H1 (cell line): ENCODE results near the gene CELF3. TPM values are rescaled to one million over a fixed set of nuclear protein-coding genes. Genes with fewer than 3 reads are reported as not detected.

Experiments used
- CTCF ChIA-PET: fragments of 300-600 bp; sonication (Branson Sonifier 250); formaldehyde crosslinking; loops from one replicate; lab custom pipeline; 2021; ENCODE audit not compliant: partially characterized antibody; lab: Charles Lee
- POLR2A ChIA-PET: fragments of 300-600 bp; sonication (Branson Sonifier 250); formaldehyde crosslinking; loops from one replicate; lab custom pipeline; 2021; ENCODE audit warnings: inconsistent platforms; ENCODE audit not compliant: partially characterized antibody; lab: Charles Lee
- DNase-seq, 2 experiments: peaks; one replicate each; pipeline versions ENCODE4 v3.0.0 to v3.0.0-alpha.2; 2010 to 2022; ENCODE audit warnings: low spot score in 2 of 2, low read depth in 1 of 2, mixed read lengths in 1 of 2
- FAIRE-seq: peaks from 2 replicates; lab custom pipeline; 2011; peaks lifted over from hg19 to GRCh38; lab: Jason Lieb, UNC
- H2AFZ ChIP-seq: 2 replicates; pipeline ENCODE4 v1.8.1; 2012; ENCODE audit warnings: low read length, inconsistent platforms
- H2AK5ac ChIP-seq: 2 replicates; pipeline ENCODE4 v1.6.1; 2013; ENCODE audit warnings: low read depth, low read length
- H2BK120ac ChIP-seq: replicated peaks from 2 replicates; pipeline ENCODE3; 2013; ENCODE audit warnings: low read depth, low read length, inconsistent platforms
- H2BK12ac ChIP-seq: 2 replicates; pipeline ENCODE4 v1.6.1; 2013; ENCODE audit warnings: low read depth, low read length
- H2BK15ac ChIP-seq: 2 replicates; pipeline ENCODE4 v1.6.1; 2013; ENCODE audit warnings: low read length
- H2BK20ac ChIP-seq: 2 replicates; pipeline ENCODE4 v1.6.1; 2013; ENCODE audit warnings: low read length
- H2BK5ac ChIP-seq: 2 replicates; pipeline ENCODE4 v1.6.1; 2013; ENCODE audit warnings: low read depth, low read length
- H3K14ac ChIP-seq: 2 replicates; pipeline ENCODE4 v1.6.1; 2013; ENCODE audit warnings: inconsistent platforms; ENCODE audit not compliant: insufficient read length
- H3K18ac ChIP-seq: 2 replicates; pipeline ENCODE4 v1.6.1; 2013; ENCODE audit warnings: low read length; ENCODE audit errors: extremely low read depth
- H3K23ac ChIP-seq: 2 replicates; pipeline ENCODE4 v1.6.1; 2013; ENCODE audit warnings: inconsistent platforms; ENCODE audit not compliant: insufficient read length
- H3K23me2 ChIP-seq: 2 replicates; pipeline ENCODE4 v1.6.1; 2013; ENCODE audit warnings: low read depth, low read length
- H3K27ac ChIP-seq: 2 replicates; pipeline ENCODE4 v1.6.1; 2011; ENCODE audit warnings: low read depth, low read length, inconsistent platforms
- H3K27me3 ChIP-seq, 4 experiments: replicated peaks in 1 of 4; 1 replicate in 1 of 4; 2 replicates in 3 of 4; pipeline versions ENCODE4 v1.6.1 to v1.8.1; 2011 to 2013; ENCODE audit warnings: low read length in 3 of 4, mild to moderate bottlenecking in 3 of 4, inconsistent platforms in 2 of 4, mixed read lengths in 2 of 4, moderate library complexity in 1 of 4; ENCODE audit not compliant: control insufficient read depth in 3 of 4, insufficient read depth in 3 of 4; ENCODE audit errors: extremely low read depth in 1 of 4
- H3K36me3 ChIP-seq, 4 experiments: 2 replicates each; pipeline versions ENCODE4 v1.6.1 to v1.8.1; 2011 to 2013; ENCODE audit warnings: mild to moderate bottlenecking in 4 of 4, low read length in 3 of 4, moderate library complexity in 2 of 4, control low read depth in 1 of 4, inconsistent platforms in 1 of 4; ENCODE audit not compliant: insufficient read depth in 4 of 4, control insufficient read depth in 2 of 4
- H3K4ac ChIP-seq: replicated peaks from 2 replicates; pipeline ENCODE3; 2013; ENCODE audit warnings: low read length, low read depth, mixed read lengths, inconsistent platforms; ENCODE audit not compliant: insufficient read length
- H3K4me1 ChIP-seq, 4 experiments: replicated peaks in 1 of 4; 1 replicate in 1 of 4; 2 replicates in 3 of 4; pipeline versions ENCODE4 v1.6.1 to v1.8.1; 2011 to 2013; ENCODE audit warnings: low read length in 3 of 4, inconsistent platforms in 2 of 4, mixed read lengths in 1 of 4; ENCODE audit not compliant: insufficient read depth in 4 of 4, control insufficient read depth in 3 of 4
- H3K4me2 ChIP-seq, 2 experiments: 2 replicates each; pipeline versions ENCODE4 v1.6.1 to v1.8.1; 2011 to 2013; ENCODE audit warnings: low read depth in 2 of 2, low read length in 2 of 2, control low read depth in 1 of 2, inconsistent platforms in 1 of 2, mild to moderate bottlenecking in 1 of 2; ENCODE audit not compliant: insufficient read depth in 1 of 2
- H3K4me3 ChIP-seq, 4 experiments: fragments of 200-600, 300-600 bp in 1 of 4; sonication (generic), shearing (Covaris generic), sonication (Bioruptor Twin) in 1 of 4; 2 replicates each; pipeline versions ENCODE4 v1.5.1 to v1.8.1; 2011 to 2016; ENCODE audit warnings: low read length in 4 of 4, low read depth in 3 of 4, control low read depth in 2 of 4, inconsistent platforms in 2 of 4, mild to moderate bottlenecking in 2 of 4, mixed read lengths in 1 of 4, moderate library complexity in 1 of 4; ENCODE audit not compliant: insufficient read depth in 2 of 4; ENCODE audit errors: extremely low read depth in 1 of 4
- H3K56ac ChIP-seq: replicated peaks from 2 replicates; pipeline ENCODE3; 2013; ENCODE audit warnings: low read depth, mild to moderate bottlenecking, mixed read lengths, low read length, inconsistent platforms; ENCODE audit not compliant: insufficient read length
- H3K79me1 ChIP-seq: 2 replicates; pipeline ENCODE4 v1.6.1; 2013; ENCODE audit warnings: low read depth, low read length, control low read depth
- H3K79me2 ChIP-seq, 2 experiments: 2 replicates each; pipeline versions ENCODE4 v1.6.1 to v1.8.1; 2012 to 2013; ENCODE audit warnings: low read length in 2 of 2, mild to moderate bottlenecking in 2 of 2, inconsistent platforms in 1 of 2; ENCODE audit not compliant: insufficient read depth in 2 of 2, control insufficient read depth in 1 of 2
- H3K9ac ChIP-seq, 4 experiments: replicated peaks in 1 of 4; 1 replicate in 1 of 4; 2 replicates in 3 of 4; pipeline versions ENCODE4 v1.6.1 to v1.8.1; 2011 to 2013; ENCODE audit warnings: low read depth in 3 of 4, low read length in 3 of 4, control low read depth in 2 of 4, mild to moderate bottlenecking in 2 of 4, moderate library complexity in 2 of 4, inconsistent platforms in 1 of 4; ENCODE audit errors: extremely low read depth in 1 of 4
- H3K9me3 ChIP-seq, 2 experiments: 2 replicates each; pipeline versions ENCODE4 v1.6.1 to v1.8.1; 2012 to 2013; ENCODE audit warnings: mild to moderate bottlenecking in 2 of 2, moderate library complexity in 2 of 2, control low read depth in 1 of 2, inconsistent platforms in 1 of 2, low read depth in 1 of 2, low read length in 1 of 2, mixed read lengths in 1 of 2; ENCODE audit not compliant: insufficient read depth in 2 of 2
- H4K20me1 ChIP-seq, 2 experiments: replicated peaks in 1 of 2; 2 replicates each; pipeline versions ENCODE3 to v1.8.1; 2011 to 2013; ENCODE audit warnings: inconsistent platforms in 2 of 2, low read length in 2 of 2, mild to moderate bottlenecking in 1 of 2; ENCODE audit not compliant: insufficient read depth in 2 of 2, control insufficient read depth in 1 of 2
- H4K5ac ChIP-seq: 2 replicates; pipeline ENCODE4 v1.6.1; 2013; ENCODE audit warnings: low read length, low read depth, mixed read lengths, inconsistent platforms; ENCODE audit not compliant: insufficient read length
- H4K8ac ChIP-seq: 2 replicates; pipeline ENCODE4 v1.8.0; 2013; ENCODE audit warnings: mild to moderate bottlenecking, moderate library complexity, low read length, inconsistent platforms; ENCODE audit not compliant: insufficient read depth; ENCODE audit errors: extremely low read depth
- H4K91ac ChIP-seq: replicated peaks from 2 replicates; pipeline ENCODE3; 2013; ENCODE audit warnings: low read length, mixed read lengths, inconsistent platforms; ENCODE audit not compliant: insufficient read length
- BACH1 ChIP-seq: IDR thresholded peaks from 2 replicates; pipeline ENCODE4 v1.6.1; 2012; ENCODE audit warnings: low read length, improper control_type of control experiment
- BRCA1 ChIP-seq: IDR thresholded peaks from 2 replicates; pipeline ENCODE4 v1.6.1; 2012; ENCODE audit warnings: low read depth, low read length, improper control_type of control experiment
- CBX8 ChIP-seq: fragments of 300-800, 300-1000 bp; sonication (generic); IDR thresholded peaks from 2 replicates; pipeline ENCODE4 v1.7.1; 2016; ENCODE audit warnings: low read depth, low read length, borderline replicate concordance
- CTBP2 ChIP-seq: IDR thresholded peaks from 2 replicates; pipeline ENCODE4 v1.7.0; 2011; ENCODE audit warnings: borderline replicate concordance, mild to moderate bottlenecking, moderate library complexity, mixed read lengths, low read length; ENCODE audit not compliant: insufficient read depth, insufficient read length
- E2F6 ChIP-seq: IDR thresholded peaks from 2 replicates; pipeline ENCODE4 v1.6.1; 2012; ENCODE audit warnings: inconsistent platforms
- MAX ChIP-seq: IDR thresholded peaks from 2 replicates; pipeline ENCODE4 v1.6.1; 2012; ENCODE audit warnings: inconsistent platforms
- RFX5 ChIP-seq: IDR thresholded peaks from 2 replicates; pipeline ENCODE4 v1.6.1; 2011; ENCODE audit warnings: low read depth, low read length, improper control_type of control experiment, borderline replicate concordance
- SAP30 ChIP-seq: fragments of 300-600 bp; sonication (generic); IDR thresholded peaks from 2 replicates; pipeline ENCODE4 v1.7.1; 2012; ENCODE audit warnings: low read length, moderate library complexity, mild to moderate bottlenecking, inconsistent platforms; ENCODE audit not compliant: insufficient read depth, insufficient replicate concordance
- SIN3A ChIP-seq, 2 experiments: IDR thresholded peaks in 1 of 2; conservative IDR thresholded peaks in 1 of 2; 2 replicates each; pipeline ENCODE4 v1.6.1; 2011 to 2012; ENCODE audit warnings: low read length in 2 of 2, improper control_type of control experiment in 1 of 2, low read depth in 1 of 2, mild to moderate bottlenecking in 1 of 2
- SP2 ChIP-seq: IDR thresholded peaks from 2 replicates; pipeline ENCODE4 v1.6.1; 2012; ENCODE audit warnings: mild to moderate bottlenecking, low read length, inconsistent platforms
- SRF ChIP-seq: IDR thresholded peaks from 2 replicates; pipeline ENCODE4 v1.6.1; 2011; ENCODE audit warnings: mild to moderate bottlenecking, low read depth, low read length, moderate library complexity
- SUZ12 ChIP-seq: fragments of 200-600 bp; sonication (generic); IDR thresholded peaks from 2 replicates; pipeline ENCODE4 v1.6.1; 2012; ENCODE audit warnings: mild to moderate bottlenecking, inconsistent platforms, low read length, moderate library complexity, mixed read lengths
- TAF1 ChIP-seq: IDR thresholded peaks from 2 replicates; pipeline ENCODE4 v1.6.1; 2011; ENCODE audit warnings: mild to moderate bottlenecking, low read depth, low read length
- YY1 ChIP-seq: IDR thresholded peaks from 2 replicates; pipeline ENCODE4 v1.6.1; 2011; ENCODE audit warnings: low read depth, mild to moderate bottlenecking, low read length
- WGBS, 2 experiments: shearing (Covaris generic) in 1 of 2; methylation state at CpG; one replicate each; pipeline versions ENCODE4 v1.1.6 to v1.1.7; 2013 to 2015; ENCODE audit warnings: low lambda C conversion rate in 2 of 2, mixed read lengths in 2 of 2, inconsistent platforms in 1 of 2, low coverage in 1 of 2, missing lambda C conversion rate in 1 of 2; ENCODE audit not compliant: insufficient replicate concordance in 2 of 2, insufficient coverage in 1 of 2, insufficient read length in 1 of 2; ENCODE audit errors: extremely low coverage in 1 of 2, missing lambda C conversion rate in 1 of 2; 5-methylcytosine and 5-hydroxymethylcytosine counted together
- polyA plus RNA-seq, 7 experiments: library from polyadenylated mRNA; depleted of rRNA in 3 of 7; stranded (reverse) in 5 of 7; unstranded in 2 of 7; fragments of >200 nt in 5 of 7; fragments of 200-250 nt in 2 of 7; gene quantifications; 1 replicate in 5 of 7; 2 replicates in 1 of 7; 4 replicates in 1 of 7; pipeline versions ENCODE4 v1.2.1 to v1.2.3, GENCODE V29; 2011 to 2013; ENCODE audit warnings: missing spikeins in 2 of 7, mixed read lengths in 2 of 7
- total RNA-seq: library from RNA; stranded (reverse); fragmentation: NEBNext Ultra II Directional; extraction: Animal tissue kit (Norgen Biotek cat#: 25700); gene quantifications from 2 replicates; pipeline ENCODE4 v1.2.1, GENCODE V29; 2021

Gene CELF3
- total and polyA plus RNA-seq, 2 of the 8 experiments (the other 6 are each of a cell fraction or from before 2014, with no cell fraction given): 0.34 to 1.2 TPM

GRCh38 chr1:151702936-151703335, 13.7 kb downstream of the CELF3 start:
- Histone ChIP-seq H3K9ac (no peak overlapping the region), H3K79me1 (no peaks in the 10 kb centered on the region), H3K27me3 (no peaks in the 10 kb centered on the region), H3K14ac (no peak overlapping the region), H3K36me3 (peaks cover 3 to 20% (median 8%) of the 10 kb centered on the region in 4 experiments; a peak in 6 of 8 replicates), H2AFZ (no peak overlapping the region), H3K79me2 (no peaks in the 10 kb centered on the region), H4K20me1 (peaks cover 0 to 3% of the 10 kb centered on the region in 2 experiments), H2BK12ac (no peak overlapping the region), H4K8ac (peak overlapping the region; percentile 41; the same call in 1 of the 2 replicates), H3K4me1 (peaks cover 0 to 4% (median 1%) of the 10 kb centered on the region in 4 experiments; a peak in 2 of 7 replicates), H3K4ac (no peak overlapping the region), H3K23me2 (no peaks in the 10 kb centered on the region), H3K23ac (no peak overlapping the region), H3K56ac (no peak overlapping the region), H3K4me2 (no peak overlapping the region), H2BK15ac (no peak overlapping the region), H3K4me3 (no peak overlapping the region), H3K27ac (no peak overlapping the region), H2BK5ac (no peak overlapping the region), H3K9me3 (no peaks in the 10 kb centered on the region), H2BK20ac (no peak overlapping the region), H2BK120ac (no peak overlapping the region), H4K91ac (no peak overlapping the region), H2AK5ac (no peak overlapping the region), H4K5ac (no peak overlapping the region), H3K18ac (no peak overlapping the region)
- TF ChIP-seq SRF (no peak), TAF1 (no peak), MAX (no peak), YY1 (no peak), CTBP2 (no peak), CBX8 (no peak), SP2 (no peak), E2F6 (no peak), RFX5 (no peak), SIN3A (conservative IDR thresholded peaks at IDR 0.05 in 1 of 2, IDR thresholded peaks at IDR 0.05 in 1 of 2; ENCODE audit: low read depth in 1 of 2, low read length in 2 of 2) (no peak), BRCA1 (no peak), BACH1 (no peak), SUZ12 (no peak), SAP30 (no peak)
- POLR2A ChIA-PET: no interaction called here
- no peak for FAIRE-seq
- 79% methylated on average over 6 of the region's 8 CpGs; no CpG with 5 or more reads in 1 of the 2 experiments for WGBS, 2 experiments
- CTCF ChIA-PET: no interaction called here
- no peak for DNase-seq
